Liver (tissue), 3 donors: ENCODE measurements around the gene CPS1.

Source experiments
- ATF3 ChIP-seq: IDR thresholded peaks from 2 replicates; pipeline ENCODE4 v1.6.1; 2016; ENCODE audit warnings: antibody characterized with exemption
- CTCF ChIP-seq: fragments of 150-350 bp; IDR thresholded peaks from 2 replicates; pipeline ENCODE4 v1.5.1; 2017; ENCODE audit warnings: improper control_type of control experiment, low read depth, low read length; ENCODE audit not compliant: missing input control
- GABPA ChIP-seq, 2 donors: IDR thresholded peaks in 1 of 2; conservative IDR thresholded peaks in 1 of 2; 2 replicates each; pipeline ENCODE4 v1.6.1; 2016; ENCODE audit warnings: antibody characterized with exemption in 2 of 2, mild to moderate bottlenecking in 1 of 2, moderate library complexity in 1 of 2
- HNF4A ChIP-seq, 2 donors: conservative IDR thresholded peaks; 2 replicates each; pipeline ENCODE4 v1.6.1; 2016; ENCODE audit warnings: antibody characterized with exemption in 2 of 2, mild to moderate bottlenecking in 2 of 2
- JUND ChIP-seq, 2 donors: IDR thresholded peaks; 2 replicates each; pipeline ENCODE4 v1.6.1; 2016; ENCODE audit warnings: antibody characterized with exemption in 2 of 2
- NR2F2 ChIP-seq: IDR thresholded peaks from 2 replicates; pipeline ENCODE4 v1.6.1; 2016; ENCODE audit warnings: antibody characterized with exemption
- RAD21 ChIP-seq, 2 donors: IDR thresholded peaks; 2 replicates each; pipeline ENCODE4 v1.6.1; 2016; ENCODE audit warnings: antibody characterized with exemption in 2 of 2, mild to moderate bottlenecking in 2 of 2
- REST ChIP-seq: IDR thresholded peaks from 2 replicates; pipeline ENCODE4 v1.6.1; 2016; ENCODE audit warnings: antibody characterized with exemption, mild to moderate bottlenecking
- RXRA ChIP-seq, 2 donors: IDR thresholded peaks; 2 replicates each; pipeline ENCODE4 v1.6.1; 2017 to 2018; ENCODE audit warnings: antibody characterized with exemption in 2 of 2, mild to moderate bottlenecking in 1 of 2
- TAF1 ChIP-seq: conservative IDR thresholded peaks from 2 replicates; pipeline ENCODE4 v1.6.1; 2016; ENCODE audit warnings: antibody characterized with exemption, mild to moderate bottlenecking
- YY1 ChIP-seq: IDR thresholded peaks from 2 replicates; pipeline ENCODE4 v1.6.1; 2016; ENCODE audit warnings: antibody characterized with exemption, mild to moderate bottlenecking
- ZBTB33 ChIP-seq: IDR thresholded peaks from 2 replicates; pipeline ENCODE4 v1.6.1; 2016; ENCODE audit warnings: antibody characterized with exemption
- TF ChIP-seq, protein P1 (sequence below): IDR thresholded peaks from 2 replicates; pipeline ENCODE4 v1.6.1; 2016; ENCODE audit warnings: antibody characterized with exemption
- donor health status: healthy.
- donor health status: healthy.

DNA sequence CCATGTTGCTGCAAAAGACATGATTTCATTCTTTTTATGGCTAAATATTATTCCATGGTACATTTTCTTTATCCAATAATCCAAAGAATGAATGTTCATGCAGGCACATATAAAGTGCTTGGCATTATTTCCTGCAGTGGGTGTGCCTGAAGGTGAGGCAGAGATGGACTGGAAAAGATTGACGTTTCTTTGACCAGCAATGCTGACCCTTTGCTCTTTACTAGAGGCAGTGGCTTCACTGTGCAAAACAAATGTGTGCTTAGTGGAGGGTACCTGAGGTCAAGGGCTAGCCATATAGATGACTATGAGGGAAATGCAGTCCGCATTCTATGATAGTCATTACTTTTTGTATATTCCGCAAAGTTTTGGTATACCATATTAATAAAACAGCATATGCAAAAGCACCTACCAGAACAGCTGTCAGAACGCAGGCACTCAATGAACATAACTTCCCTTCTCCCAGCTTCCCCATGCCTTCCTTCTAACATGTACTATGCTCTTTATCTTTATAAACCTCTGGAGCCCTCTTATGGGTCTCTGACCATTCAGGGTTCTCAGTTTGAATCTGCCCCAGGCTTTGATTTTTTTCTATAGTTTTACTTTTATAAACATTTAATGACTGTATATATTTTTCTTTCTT, 32.6 kb upstream of the CPS1 start:
- TF ChIP-seq CTCF (no peak), RAD21 (IDR thresholded peaks at IDR 0.05) (peak; percentile 35 to 59), TAF1 (no peak), RXRA (IDR thresholded peaks at IDR 0.05) (peak; percentile 90), GABPA (IDR thresholded peaks at IDR 0.05 in 1 of 2, conservative IDR thresholded peaks at IDR 0.05 in 1 of 2) (no peak), HNF4A (conservative IDR thresholded peaks at IDR 0.05) (peak; percentile 70 to 73), REST (no peak), ZBTB33 (peak; percentile 25), JUND (IDR thresholded peaks at IDR 0.05) (peak; percentile 27 to 50), NR2F2 (peak; percentile 15), YY1 (peak; percentile 50), ATF3 (no peak)
- TF ChIP-seq, protein P1, sequence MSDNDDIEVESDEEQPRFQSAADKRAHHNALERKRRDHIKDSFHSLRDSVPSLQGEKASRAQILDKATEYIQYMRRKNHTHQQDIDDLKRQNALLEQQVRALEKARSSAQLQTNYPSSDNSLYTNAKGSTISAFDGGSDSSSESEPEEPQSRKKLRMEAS = peak; percentile 21
